HK-2 (cell line): ENCODE measurements around the gene C14orf119.
A peak's percentile ranks its signal among the peaks of the same experiment; 100 is the strongest.

Experiments used
- DNase-seq: peaks from one replicate; pipeline ENCODE4 v3.0.0-alpha.2; 2018; ENCODE audit not compliant: unreplicated experiment

C14orf119 gene

DNA sequence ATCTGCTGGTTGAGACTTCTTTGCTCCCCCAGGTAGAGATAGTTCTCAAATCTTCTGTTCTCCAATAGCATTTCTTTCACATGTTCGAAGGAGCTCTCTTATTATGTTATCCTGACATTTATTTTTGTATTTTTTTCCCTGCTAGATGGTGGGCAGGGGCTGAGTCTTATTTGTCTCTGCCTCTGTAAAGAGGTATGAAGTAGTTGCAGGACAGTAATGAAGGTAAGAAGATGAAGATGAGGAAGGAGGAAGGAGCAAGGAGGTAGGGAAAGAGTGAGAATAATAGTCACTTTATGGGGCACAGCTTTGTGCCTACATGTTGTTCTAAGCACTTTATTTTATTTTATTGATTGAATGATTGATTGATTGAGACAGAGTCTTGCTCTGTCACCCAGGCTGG is 14.5 kb downstream of the C14orf119 start:
- no peak for DNase-seq

DNA sequence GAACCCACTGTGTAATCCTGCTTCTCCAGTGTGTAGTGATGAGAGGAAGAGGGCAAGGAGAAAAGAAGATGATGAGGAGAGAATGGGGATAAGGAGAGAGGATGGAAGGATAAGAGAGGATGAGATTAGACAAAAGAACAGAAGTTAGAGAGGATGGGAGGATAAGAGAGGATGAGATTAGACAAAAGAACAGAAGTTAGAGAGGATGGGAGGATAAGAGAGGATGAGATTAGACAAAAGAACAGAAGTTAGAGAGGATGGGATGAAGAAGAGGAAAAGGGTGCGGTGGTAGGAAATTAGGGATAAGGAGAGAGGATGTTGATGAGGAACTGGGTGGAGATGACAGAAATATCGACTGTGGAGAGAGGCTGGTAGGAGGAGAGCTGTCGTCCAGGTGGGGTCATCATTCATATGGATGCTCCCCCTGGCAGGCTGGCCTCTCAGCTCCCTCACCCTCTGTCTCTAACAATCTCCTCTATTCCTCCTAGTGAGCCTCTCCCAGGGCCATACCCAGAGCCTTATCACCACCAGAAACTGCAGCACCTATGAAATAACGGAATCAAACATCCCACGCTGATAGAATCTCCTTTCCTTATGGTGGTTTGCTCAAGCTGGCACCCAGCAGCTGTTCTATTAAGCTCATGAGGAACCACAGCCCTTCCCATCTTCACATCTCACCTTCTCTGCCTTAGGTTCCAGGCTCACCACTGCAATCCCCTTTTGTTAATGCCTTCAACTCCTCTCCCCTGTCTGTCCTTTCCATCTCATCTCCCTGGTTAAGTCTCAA is 15.5 kb downstream of the C14orf119 start:
- DNase-seq, result no peak

DNA sequence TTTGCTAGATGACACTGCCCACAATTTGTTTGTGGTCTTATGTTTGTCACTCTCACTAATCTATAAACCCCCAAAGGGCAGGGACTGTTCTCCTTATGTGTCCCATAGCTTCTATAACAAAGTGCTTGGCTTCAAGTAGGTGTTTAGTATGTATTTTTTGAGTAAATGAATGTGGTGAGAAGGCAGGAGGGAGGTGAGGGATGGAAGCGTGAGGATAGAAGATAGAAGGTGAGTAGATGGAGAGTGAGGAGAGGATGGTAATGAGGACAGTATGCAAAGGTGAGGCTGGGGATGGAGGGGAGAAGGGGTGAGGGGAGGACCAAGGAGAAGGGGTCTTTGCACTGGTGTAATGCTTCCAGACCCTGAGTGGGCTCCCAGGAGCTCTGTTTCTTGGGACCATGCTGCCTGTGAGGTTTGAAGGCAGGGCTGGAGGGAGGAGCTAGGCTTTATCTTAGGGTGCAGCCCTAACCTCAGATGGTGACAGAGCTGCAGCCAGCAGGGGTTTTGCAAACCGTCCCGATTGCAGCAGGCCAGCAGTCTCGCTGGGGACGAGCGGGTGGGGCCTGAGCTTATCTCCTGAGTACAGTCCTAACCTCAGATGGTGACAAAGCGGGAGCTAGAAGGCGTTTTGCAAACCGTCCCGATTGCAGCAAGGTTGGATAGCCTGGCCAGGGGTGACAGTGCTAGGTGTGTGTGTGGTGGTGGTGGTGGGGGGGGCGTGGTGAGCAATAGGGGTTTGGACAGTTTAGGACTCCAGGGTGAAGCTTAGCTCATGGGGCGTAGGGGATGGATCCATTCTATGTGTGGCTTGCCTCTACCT is 17.3 kb downstream of the C14orf119 start:
- DNase-seq, result no peak

DNA sequence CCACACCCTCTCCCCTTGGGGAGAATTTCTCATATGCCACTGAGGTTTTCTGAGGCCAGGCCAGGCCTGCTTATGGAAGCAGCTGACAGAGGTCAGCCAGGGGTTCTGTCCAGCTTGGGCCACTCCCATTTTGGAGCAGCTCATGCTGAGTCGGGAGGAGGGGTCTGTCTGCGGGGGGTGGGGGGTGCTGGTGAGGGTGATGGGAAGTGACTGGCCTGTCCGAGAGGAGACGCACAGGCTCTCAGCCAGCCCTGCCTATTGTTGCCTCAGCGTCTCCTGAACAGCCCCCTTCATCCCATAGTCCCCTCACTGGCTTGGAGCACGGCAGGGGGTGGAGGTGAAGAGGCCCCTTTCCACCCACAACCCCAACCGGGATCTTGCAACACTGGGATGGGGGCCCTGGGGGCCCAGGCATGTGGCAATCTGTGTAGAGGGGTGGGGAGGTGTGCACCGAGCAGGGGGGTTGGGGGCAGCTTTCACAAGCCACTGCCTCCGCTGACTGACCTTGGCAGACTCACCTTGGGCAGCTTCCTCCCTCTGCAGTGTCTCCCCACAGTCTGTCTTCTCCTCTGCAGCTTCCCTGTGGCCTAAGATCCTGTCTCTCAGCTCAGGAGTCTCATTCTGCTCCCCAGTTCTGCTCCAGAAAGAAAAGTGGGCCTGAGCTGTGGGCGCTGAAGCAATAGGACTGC is 18.3 kb downstream of the C14orf119 start:
- no peak for DNase-seq

DNA sequence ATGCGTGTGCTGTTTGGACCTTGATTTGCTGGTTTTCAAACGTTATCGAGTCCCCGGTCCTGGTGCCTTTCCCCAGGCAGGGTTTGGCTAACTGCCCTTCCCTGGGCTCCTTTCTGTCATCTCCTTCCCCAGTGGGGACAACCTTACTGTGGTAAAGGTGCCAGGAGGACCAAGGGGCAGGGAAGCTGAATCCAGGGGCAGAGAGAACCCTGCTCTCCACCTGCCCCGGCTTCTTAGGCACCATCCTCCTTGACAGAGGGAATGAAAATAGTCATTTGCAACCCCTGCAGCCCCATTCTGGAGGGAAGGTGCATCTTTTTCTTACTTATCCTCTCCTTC is 18.8 kb downstream of the C14orf119 start:
- DNase-seq, result no peak

DNA sequence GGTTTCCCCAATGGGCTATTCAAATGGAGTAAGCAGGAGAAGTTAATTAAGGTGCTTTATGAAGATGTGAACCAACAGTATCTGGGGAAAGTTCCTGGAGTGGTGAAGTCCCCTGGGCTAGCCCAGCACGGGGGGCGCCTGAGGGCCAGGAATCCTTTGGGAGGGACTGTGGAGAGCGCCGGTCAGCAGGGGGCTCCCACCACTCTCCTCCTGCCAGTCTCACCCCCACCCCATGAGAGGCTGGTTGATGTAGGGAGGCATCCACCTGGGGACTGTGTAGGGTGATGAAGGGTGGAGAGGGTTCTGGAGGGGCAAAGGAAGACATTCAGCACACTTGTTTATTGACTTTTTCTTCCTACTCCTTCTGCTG is 19.3 kb downstream of the C14orf119 start:
- no peak for DNase-seq

DNA sequence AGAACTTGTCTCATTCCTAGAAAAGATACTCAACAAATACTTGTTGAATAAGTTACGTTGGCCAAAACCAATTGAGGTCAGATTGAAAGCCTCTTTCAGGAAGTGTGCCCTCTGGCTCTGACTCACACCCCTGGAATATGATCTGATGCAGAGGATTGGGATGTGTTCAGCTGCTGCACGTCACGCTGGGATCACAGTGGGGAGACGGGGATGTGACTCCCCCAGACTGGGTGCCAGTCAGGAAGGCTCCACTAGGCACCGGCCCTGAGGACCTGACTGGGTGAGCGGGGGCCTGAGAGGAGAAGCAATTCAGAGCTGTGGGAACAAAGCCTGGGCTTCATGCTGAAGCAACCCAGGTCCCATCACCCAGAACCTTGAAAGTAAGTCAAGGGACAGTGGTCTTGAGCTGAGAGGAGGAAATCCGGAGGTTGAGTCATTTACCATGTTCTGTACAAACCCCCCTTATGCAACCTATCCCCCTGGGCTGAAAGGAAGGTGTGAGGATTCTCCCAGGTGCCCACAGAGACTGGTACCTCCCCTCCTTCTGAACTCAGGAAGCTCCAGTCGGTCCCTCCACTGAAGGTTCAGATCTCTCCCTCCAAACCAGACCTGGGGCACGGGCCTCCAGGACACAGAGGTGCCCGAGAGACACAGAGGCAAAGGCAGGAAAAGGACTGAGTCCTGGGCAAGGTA is 19.9 kb downstream of the C14orf119 start:
- DNase-seq, result peak; percentile 74

DNA sequence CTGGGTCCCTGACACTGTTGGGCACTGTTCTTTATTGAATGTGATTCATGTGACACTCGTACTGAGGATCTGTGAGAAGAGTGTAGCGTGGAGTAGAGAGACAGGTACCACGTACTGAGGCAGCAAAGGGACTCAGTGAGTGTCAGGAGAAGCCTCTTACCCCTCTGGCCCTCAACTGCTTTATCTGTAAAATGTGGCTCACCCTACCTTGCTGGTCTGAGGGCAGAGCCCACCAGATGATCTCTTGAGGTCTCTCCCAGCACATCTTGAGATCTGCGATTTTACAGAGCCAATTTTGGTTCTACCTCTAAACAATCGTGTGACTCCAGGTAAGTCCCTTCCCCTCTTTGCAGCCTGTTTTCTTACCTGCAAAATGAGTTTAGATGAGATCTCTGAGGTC is 20.6 kb downstream of the C14orf119 start:
- no peak for DNase-seq

DNA sequence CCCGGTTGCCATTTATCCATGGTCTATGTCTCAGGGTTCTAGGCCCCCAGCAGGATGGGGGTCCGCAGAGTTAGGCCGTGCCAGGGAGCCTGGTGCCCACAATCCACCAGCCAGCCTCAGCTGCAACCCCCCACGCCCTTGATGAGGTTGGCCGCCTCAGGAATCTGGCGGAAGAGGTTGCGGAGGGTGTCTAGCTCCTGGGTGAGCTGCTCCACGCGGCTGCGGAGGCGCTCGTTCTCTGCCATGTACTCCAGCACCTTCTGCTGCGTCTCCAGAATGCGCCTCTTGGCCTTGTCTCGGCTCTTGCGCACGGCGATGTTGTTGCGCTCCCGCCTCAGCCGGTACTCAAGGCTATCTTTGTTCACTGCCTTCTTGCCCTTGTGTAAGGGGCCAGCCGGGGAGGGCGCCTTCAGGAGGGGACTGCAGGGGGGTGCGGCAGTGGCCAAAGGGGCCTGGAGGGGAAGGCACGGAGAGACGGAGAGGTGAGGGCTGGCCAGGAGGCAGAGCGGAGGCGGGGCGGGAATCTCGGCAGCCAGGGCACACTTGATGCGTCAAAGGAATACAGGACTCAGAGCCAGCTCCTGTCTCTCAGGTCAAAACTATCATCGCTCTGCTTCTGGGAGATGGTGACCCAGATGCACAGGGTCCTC is 22.2 kb downstream of the C14orf119 start:
- no peak for DNase-seq

DNA sequence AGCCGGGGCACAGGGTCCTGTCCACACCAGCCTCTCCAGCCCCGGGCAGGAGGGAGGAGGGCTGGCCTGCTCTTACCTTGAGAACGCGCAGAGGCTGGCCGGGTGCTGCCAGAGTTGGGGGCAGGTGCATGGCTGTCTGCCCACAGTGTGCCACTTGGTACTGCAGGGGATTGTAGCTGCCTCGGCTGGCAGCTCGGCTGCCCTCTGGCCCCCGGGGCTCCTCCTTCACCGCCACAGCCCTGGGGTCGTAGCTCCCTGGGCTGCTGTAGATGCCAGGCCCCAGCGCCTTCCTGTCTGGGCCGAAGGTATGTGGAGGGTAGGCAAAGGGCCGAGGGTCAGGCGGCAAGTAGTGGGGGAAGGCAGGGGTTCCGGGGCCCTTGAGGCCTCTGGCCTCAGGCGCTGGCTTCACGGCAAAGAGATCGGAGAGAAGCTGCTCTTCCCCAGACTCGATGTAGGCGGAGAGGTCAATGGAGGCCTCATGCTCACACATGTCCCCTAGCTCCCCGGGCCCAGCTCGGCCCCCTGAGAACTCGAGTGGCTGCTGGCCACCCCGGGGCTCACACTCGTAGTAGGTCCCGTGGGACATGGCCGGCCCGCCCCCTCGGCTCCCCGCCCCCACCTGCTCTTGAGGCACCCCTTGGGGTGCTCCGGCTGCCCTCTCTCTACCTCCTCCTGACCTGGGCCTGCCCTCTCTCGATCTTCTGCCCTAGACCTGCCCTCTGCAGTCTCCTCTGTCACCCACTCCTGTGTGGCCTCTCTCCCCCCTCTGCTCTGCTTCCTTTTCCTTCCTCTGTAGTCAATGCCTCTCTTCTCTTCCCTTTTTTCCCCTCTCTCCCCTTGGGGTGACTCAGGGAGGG is 23.4 kb downstream of the C14orf119 start, which contains the start of gene CEBPE:
Gene CEBPE, minus strand, starts transcription at position 750 of the 857 bp plus-strand sequence. Its CDS starts 164 bp downstream, at position 586.
- DNase-seq, result no peak

DNA sequence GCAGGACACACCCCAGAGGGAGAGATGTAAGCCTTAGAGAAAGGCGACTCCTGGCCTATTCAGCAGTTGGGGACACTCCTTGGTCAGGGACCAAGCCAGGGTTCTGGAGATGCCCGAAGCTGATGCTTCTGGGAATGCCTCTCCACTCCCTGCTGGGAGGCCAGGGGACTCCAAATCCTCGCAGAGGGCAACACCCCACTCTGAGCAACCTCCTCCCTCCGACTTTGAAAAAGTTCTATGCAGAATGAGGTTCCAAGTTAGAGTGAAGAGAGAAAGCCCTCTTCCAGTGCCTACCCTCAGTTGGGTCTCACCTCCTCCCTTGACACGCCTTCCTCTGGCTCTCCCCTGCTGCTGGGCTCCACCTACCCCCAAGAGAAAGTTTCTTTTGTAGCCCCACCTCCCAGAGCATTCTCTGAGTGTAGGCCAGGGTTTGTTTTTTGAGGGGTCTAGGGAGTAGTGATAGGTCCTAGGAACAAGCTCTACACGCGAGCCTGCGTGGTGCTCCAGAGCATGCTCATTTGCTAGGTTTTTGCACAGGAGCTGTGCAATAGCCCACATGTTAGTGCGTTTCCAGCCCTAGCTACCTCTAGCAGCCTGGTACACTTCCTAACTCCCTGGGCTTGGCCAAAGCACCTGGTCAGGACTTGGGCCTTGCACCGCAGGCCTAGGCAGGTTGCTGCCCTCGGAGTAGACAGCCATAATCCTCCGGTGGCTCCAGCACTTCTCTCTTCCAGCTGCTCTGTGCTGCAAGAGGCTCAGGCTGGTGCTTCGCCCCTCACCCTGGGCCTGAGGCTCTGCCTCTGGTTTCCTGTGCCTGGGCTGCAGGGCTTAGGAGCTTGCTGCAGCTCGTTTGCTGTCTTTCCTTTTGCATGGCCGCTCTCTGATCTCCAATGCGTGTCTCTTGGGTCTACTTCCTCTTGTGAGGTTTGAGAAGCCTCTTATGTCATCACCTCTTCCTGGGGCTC is 24.3 kb downstream of the C14orf119 start:
- no peak for DNase-seq

DNA sequence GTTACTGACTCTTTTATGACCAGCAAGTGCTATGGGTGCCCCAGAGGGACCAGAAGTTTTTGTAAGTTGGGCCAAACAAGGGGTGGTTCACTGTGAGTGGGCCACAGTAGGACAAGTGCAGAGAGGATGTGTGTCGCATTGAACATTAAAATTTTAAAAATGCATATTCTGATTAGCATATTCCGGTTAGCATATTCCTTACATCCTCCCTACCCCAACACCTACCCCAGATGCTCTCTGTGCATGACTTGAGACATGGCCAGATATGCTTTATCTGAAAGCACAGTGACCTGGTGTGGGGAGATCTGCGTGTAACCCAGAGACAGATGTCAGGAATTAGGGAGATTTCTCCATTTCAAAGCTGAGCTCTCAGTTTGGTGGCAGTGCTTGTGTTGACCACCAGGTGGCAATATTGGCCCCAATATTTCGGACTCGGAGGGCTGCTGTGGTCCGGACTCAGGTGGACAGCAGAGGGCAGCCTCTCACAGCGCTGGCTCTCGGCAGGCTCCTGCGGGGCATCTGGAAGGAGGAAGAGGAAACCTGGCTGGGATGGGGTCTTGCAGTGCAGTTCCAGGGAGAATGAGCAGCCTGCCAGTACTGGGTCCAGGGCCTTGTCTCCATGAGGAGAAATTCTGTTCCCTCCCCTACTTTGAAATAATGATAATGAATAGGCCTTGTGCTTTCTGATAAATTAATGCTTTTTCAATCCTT is 25.4 kb downstream of the C14orf119 start:
- peak; percentile 85 for DNase-seq

DNA sequence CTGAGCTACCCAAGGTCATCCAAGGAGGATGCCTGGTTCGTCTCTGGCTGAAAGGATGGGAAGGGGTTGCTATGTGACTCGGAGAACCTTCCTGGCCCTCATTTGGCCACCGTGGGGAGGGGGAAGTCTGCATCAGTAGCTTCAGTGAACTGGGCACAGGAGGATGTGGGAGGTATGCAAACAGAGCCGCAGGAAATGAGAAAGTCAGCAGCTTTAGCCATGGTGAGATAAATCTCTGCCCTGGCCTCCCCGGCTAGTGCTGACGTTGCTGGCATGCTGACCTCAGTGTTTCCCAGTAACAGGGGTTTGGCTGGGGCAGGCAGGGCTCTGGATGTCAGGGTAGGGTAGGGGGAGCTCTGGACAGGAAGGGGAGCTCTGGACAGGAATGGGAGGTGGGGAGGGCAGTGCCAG is 26.1 kb downstream of the C14orf119 start:
- DNase-seq, result peak; percentile 63

DNA sequence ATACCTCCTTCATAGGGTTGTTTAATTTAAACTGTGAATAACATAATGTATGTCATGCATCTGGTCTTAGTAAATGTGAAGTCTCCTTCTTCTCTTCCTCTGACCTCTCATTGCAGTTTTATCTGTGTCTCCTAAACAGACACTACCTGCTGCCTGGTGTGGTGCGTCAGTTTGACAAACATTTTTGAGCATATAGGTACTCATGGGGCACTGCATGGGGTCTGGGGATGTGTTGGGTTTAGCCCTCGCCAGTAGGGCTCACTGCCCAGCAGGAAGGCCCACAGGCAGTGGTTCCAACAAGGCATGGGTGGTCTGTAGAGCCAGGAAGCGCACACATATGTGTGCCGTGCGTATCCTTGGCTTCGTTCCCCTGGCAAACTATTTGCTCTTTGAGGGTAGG is 26.8 kb downstream of the C14orf119 start:
- no peak for DNase-seq

DNA sequence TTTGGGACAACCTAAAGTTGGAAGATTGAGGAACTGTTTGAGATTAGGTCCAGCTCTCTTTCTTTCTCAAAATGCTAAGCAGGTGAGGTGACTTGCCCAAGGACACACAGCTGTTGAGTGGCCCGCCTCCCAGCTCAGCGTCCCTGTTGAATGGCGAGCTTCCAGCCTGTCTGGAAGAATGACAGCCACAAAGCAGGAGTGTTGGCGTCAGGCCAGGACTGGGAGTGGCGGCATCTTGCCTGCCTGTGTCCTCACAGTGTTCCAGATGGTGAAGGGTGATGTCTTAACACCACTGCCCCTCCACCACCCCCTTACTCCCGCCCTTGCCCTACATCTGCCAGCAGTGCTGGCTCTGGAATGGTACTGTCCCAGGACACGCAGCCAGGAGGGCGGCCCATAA is 28.1 kb downstream of the C14orf119 start:
- DNase-seq, result no peak

DNA sequence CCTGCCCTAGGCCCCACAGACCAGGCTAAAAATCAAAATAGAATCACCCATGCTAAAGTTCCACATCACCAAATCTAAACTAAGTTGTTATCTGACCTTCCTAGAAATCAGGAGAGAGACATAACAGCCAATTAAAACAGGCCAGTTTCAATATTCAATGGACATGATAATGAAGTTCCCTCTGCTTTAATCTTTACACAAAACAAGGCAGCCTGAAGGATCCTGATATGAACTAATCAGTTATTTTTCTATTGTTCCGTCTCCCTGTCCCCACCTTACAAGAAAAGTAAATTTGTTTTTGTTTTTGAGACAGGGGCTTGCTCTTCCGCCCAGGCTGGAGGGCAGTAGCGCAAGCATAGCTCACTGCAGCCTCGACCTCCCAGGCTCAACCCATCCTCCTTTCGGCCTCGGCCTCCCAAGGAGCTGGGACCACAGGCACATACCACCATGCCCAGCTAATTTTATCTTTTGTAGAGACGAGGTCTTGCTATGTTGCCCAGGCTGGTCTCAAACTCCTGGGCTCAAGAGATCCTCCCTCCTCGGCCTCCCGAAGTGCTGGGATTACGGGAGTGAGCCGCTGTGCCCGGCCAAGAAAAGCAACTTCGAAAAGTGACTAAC is 29.1 kb downstream of the C14orf119 start:
- no peak for DNase-seq

DNA sequence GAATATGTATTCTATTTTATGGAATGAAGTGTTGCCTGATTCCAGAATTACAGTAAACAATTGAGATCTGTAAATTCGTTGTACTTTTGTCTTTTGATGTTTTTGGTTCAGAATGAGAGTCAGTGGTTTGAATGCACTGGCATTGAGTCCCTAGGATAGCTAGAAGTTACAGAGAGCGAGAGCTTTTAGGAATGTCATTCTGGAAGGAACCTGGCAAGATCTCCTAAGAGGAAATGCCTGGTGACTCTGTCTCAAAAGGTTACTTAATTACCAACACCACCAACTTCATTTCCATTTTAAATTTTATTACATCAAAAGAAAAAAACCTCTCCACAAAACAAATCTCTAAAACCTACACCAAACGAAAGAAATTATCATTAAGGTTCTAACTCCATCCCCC is 29.7 kb downstream of the C14orf119 start:
- no peak for DNase-seq

DNA sequence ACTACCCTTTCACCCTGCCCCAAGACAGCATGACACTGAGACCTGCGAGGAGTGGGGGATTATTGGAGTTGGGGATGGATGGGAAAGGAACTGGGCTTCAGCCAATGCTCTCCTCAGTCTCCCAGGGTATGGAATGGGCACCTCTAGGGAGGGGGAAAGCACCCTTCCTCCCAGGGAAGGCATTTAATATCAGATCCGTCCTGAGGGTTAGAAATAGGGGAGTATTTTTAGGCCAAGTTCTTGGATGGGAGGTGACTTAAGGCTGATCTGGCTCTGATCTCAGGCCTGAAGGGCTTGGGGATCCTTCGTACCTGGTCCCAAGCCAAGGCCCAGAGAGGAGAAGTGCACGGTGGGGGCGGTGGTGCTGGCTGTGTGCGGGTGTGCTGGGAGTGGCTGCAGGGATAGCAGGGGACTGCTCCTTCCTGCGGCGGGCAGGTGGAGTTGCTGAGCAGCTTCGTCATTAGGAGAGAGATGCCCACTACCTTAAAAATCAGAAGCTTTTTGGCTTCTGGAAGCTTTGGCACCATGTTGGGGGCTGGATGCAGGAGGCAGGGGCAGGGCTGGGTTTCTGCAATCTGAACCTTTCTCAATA is 30.7 kb downstream of the C14orf119 start:
- no peak for DNase-seq
